WTC11 (cell line): ENCODE measurements around the gene DYNLL2. TPM values are rescaled to one million over a fixed set of nuclear protein-coding genes. Genes with fewer than 3 reads are reported as not detected.
"Not testable (repeated sequence)": the region's sequence is repeated elsewhere in the genome, so short reads cannot be mapped to it uniquely, and the experiment has no call there.

Experiments used
- ATAC-seq: fragments of 200-7000 bp; cut with Tn5 transposase; 2 replicates; pipeline ENCODE4 v1.10.0; 2021; ENCODE audit warnings: mild to moderate bottlenecking, moderate library complexity
- CTCF ChIA-PET: fragments of 300-600 bp; sonication (Branson Sonifier 250); formaldehyde crosslinking; loops from one replicate; lab custom pipeline; 2021; ENCODE audit warnings: antibody characterized with exemption; lab: Charles Lee
- POLR2A ChIA-PET: fragments of 350-600 bp; sonication (Branson Sonifier 250); formaldehyde crosslinking; loops from one replicate; lab custom pipeline; 2021; ENCODE audit warnings: antibody characterized with exemption; lab: Charles Lee
- DNase-seq: peaks from one replicate; pipeline ENCODE4 v3.0.0; 2021; ENCODE audit warnings: low spot score
- H3K27ac Mint-ChIP-seq: 2 replicates; pipeline ENCODE4 v1.8.0; 2021; ENCODE audit warnings: mixed read lengths
- H3K27me3 Mint-ChIP-seq: 2 replicates; pipeline ENCODE4 v1.8.0; 2021; ENCODE audit warnings: low read depth, mild to moderate bottlenecking, moderate library complexity, mixed read lengths
- H3K36me3 Mint-ChIP-seq: 2 replicates; pipeline ENCODE4 v1.8.0; 2021; ENCODE audit warnings: mixed read lengths
- H3K4me1 Mint-ChIP-seq: 2 replicates; pipeline ENCODE4 v1.8.0; 2022; ENCODE audit warnings: mixed read lengths
- H3K4me3 Mint-ChIP-seq: 2 replicates; pipeline ENCODE4 v1.8.0; 2021; ENCODE audit warnings: mild to moderate bottlenecking, moderate library complexity, mixed read lengths
- H3K9me3 Mint-ChIP-seq: 2 replicates; pipeline ENCODE4 v1.8.0; 2021; ENCODE audit warnings: mixed read lengths
- AR ChIP-seq: fragments of 250-450 bp; sonication (Bioruptor Pico); IDR thresholded peaks from 2 replicates; pipeline ENCODE4 v1.9.0; 2021; ENCODE audit warnings: mild to moderate bottlenecking
- E2F5 ChIP-seq: sonication (generic); formaldehyde crosslinking; IDR thresholded peaks from 2 replicates; pipeline ENCODE4 v1.8.1; 2022; ENCODE audit warnings: mild to moderate bottlenecking, moderate library complexity, missing genetic modification reagents
- NFATC4 ChIP-seq: fragments of 250-450 bp; sonication (Bioruptor Pico); IDR thresholded peaks from 2 replicates; pipeline ENCODE4 v1.9.0; 2021; ENCODE audit warnings: mild to moderate bottlenecking
- ZBTB21 ChIP-seq: sonication (generic); formaldehyde crosslinking; IDR thresholded peaks from 2 replicates; pipeline ENCODE4 v1.8.1; 2023; ENCODE audit warnings: mild to moderate bottlenecking, missing genetic modification reagents, borderline replicate concordance
- ZBTB43 ChIP-seq: sonication (generic); formaldehyde crosslinking; IDR thresholded peaks from 2 replicates; pipeline ENCODE4 v1.8.1; 2023; ENCODE audit warnings: mild to moderate bottlenecking, missing genetic modification reagents
- ZNF281 ChIP-seq: sonication (generic); formaldehyde crosslinking; IDR thresholded peaks from 2 replicates; pipeline ENCODE4 v1.8.0; 2023; ENCODE audit warnings: mild to moderate bottlenecking, missing genetic modification reagents
- ZNF423 ChIP-seq: fragments of 250-450 bp; sonication (Bioruptor Pico); IDR thresholded peaks from 2 replicates; pipeline ENCODE4 v2.1.2; 2022; ENCODE audit warnings: mild to moderate bottlenecking, moderate library complexity
- total RNA-seq: library from RNA; stranded (reverse); gene quantifications from 3 replicates; pipeline ENCODE4 v1.2.3, GENCODE V29; 2021
- TF ChIP-seq, protein P1 (sequence below): sonication (generic); formaldehyde crosslinking; IDR thresholded peaks from 2 replicates; pipeline ENCODE4 v1.8.1; 2023; ENCODE audit warnings: mild to moderate bottlenecking, missing genetic modification reagents
- TF ChIP-seq, protein P2 (sequence below): sonication (generic); formaldehyde crosslinking; IDR thresholded peaks from 2 replicates; pipeline ENCODE4 v1.8.1; 2022; ENCODE audit warnings: low read depth, mild to moderate bottlenecking, moderate library complexity, missing genetic modification reagents, borderline replicate concordance
- TF ChIP-seq, protein P3 (sequence below): fragments of 250-450 bp; sonication (Bioruptor Pico); IDR thresholded peaks from 2 replicates; pipeline ENCODE4 v1.9.0; 2021; ENCODE audit warnings: mild to moderate bottlenecking

Gene DYNLL2
- total RNA-seq, 1 experiment from 2014 or later, result 34.6 TPM

DNA sequence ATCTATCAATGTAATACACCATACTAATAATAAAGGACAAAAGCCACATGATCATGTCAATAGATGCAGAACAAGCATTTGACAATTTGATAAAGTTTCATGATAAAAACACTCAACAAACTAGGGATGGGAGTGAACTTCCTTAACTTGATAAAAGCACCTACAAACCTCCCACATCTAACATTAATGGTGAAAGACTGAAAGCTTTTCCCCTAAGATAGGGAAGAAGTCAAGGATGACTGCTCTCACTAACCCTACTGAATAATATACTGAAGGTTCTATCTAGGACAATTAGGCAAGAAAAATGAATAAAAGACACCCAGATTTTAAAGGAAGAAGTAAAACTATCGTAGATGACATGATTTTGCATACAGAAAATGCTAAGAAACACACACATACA is 10.4 kb upstream of the DYNLL2 start:
- Mint-ChIP-seq H3K27ac (no peak overlapping the region), H3K9me3 (peaks cover 10% of the 10 kb centered on the region), H3K27me3 (peaks cover 22% of the 10 kb centered on the region), H3K4me1 (no peaks in the 10 kb centered on the region), H3K4me3 (no peak overlapping the region), H3K36me3 (no peaks in the 10 kb centered on the region)
- POLR2A ChIA-PET, result no interaction called here
- ATAC-seq (no peak), DNase-seq (no peak)
- CTCF ChIA-PET, result no interaction called here
- TF ChIP-seq NFATC4 (no peak), AR (CRISPR knock-in tag) (no peak), E2F5 (CRISPR knock-in tag) (no peak), ZBTB21 (CRISPR knock-in tag) (no peak), ZNF423 (CRISPR knock-in tag) (no peak), ZNF281 (CRISPR knock-in tag) (no peak), ZBTB43 (CRISPR knock-in tag) (no peak)
- TF ChIP-seq, protein P1, sequence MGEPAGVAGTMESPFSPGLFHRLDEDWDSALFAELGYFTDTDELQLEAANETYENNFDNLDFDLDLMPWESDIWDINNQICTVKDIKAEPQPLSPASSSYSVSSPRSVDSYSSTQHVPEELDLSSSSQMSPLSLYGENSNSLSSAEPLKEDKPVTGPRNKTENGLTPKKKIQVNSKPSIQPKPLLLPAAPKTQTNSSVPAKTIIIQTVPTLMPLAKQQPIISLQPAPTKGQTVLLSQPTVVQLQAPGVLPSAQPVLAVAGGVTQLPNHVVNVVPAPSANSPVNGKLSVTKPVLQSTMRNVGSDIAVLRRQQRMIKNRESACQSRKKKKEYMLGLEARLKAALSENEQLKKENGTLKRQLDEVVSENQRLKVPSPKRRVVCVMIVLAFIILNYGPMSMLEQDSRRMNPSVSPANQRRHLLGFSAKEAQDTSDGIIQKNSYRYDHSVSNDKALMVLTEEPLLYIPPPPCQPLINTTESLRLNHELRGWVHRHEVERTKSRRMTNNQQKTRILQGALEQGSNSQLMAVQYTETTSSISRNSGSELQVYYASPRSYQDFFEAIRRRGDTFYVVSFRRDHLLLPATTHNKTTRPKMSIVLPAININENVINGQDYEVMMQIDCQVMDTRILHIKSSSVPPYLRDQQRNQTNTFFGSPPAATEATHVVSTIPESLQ, result no peak
- TF ChIP-seq, protein P2, sequence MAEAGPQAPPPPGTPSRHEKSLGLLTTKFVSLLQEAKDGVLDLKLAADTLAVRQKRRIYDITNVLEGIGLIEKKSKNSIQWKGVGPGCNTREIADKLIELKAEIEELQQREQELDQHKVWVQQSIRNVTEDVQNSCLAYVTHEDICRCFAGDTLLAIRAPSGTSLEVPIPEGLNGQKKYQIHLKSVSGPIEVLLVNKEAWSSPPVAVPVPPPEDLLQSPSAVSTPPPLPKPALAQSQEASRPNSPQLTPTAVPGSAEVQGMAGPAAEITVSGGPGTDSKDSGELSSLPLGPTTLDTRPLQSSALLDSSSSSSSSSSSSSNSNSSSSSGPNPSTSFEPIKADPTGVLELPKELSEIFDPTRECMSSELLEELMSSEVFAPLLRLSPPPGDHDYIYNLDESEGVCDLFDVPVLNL (CRISPR knock-in tag), result no peak
- TF ChIP-seq, protein P3, sequence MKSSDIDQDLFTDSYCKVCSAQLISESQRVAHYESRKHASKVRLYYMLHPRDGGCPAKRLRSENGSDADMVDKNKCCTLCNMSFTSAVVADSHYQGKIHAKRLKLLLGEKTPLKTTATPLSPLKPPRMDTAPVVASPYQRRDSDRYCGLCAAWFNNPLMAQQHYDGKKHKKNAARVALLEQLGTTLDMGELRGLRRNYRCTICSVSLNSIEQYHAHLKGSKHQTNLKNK (CRISPR knock-in tag), result no peak

DNA sequence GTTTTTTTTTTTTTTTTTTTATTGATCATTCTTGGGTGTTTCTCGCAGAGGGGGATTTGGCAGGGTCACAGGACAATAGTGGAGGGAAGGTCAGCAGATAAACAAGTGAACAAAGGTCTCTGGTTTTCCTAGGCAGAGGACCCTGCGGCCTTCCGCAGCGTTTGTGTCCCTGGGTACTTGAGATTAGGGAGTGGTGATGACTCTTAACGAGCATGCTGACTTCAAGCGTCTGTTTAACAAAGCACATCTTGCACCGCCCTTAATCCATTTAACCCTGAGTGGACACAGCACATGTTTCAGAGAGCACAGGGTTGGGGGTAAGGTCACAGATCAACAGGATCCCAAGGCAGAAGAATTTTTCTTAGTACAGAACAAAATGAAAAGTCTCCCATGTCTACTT is 10.0 kb upstream of the DYNLL2 start:
- not testable (repeated sequence) for H3K4me3 Mint-ChIP-seq

DNA sequence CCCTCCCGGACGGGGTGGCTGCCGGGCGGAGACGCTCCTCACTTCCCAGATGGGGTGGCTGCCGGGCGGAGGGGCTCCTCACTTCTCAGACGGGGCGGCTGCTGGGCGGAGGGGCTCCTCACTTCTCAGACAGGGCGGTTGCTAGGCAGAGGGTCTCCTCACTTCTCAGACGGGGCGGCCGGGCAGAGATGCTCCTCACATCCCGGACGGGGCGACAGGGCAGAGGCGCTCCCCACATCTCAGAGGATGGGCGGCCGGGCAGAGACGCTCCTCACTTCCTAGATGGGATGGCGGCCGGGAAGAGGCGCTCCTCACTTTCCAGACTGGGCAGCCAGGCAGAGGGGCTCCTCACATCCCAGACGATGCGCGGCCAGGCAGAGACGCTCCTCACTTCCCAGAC is 8.8 kb upstream of the DYNLL2 start:
- POLR2A ChIA-PET, H3K27ac Mint-ChIP-seq, H3K36me3 Mint-ChIP-seq, H3K9me3 Mint-ChIP-seq, H3K4me1 Mint-ChIP-seq, CTCF ChIA-PET, H3K4me3 Mint-ChIP-seq, DNase-seq, ATAC-seq: not testable (repeated sequence)
- H3K27me3 Mint-ChIP-seq, result peaks cover 18% of the 10 kb centered on the region

More for the DNA sequence above, 10.0 kb upstream of the DYNLL2 start:
- POLR2A ChIA-PET, H3K4me1 Mint-ChIP-seq, H3K27ac Mint-ChIP-seq, H3K36me3 Mint-ChIP-seq, ATAC-seq, DNase-seq, CTCF ChIA-PET: not testable (repeated sequence)
- peaks cover 21% of the 10 kb centered on the region for H3K27me3 Mint-ChIP-seq
- peaks cover 10% of the 10 kb centered on the region for H3K9me3 Mint-ChIP-seq
